Posterior vena cava (tissue), 2 donors: ENCODE measurements around the gene MARK4. TPM values are rescaled to one million over a fixed set of nuclear protein-coding genes. Genes with fewer than 3 reads are reported as not detected.

ENCODE experiments used
- DNase-seq: peaks from one replicate; pipeline ENCODE4 v3.0.0-alpha.2; 2020; ENCODE audit warnings: low spot score
- intact Hi-C, 2 donors: fragments of 100-400 bp; cut with DNase I; formaldehyde crosslinking; loops; one replicate each; pipeline versions ENCODE4 v1.14.1 to v1.14.2; 2022 to 2023
- total RNA-seq, 2 donors: library from RNA; stranded (reverse); fragmentation: NEBNext Ultra II Directional; extraction: Animal tissue kit (Norgen Biotek cat#: 25700); gene quantifications; one replicate each; pipeline ENCODE4 v1.2.1, GENCODE V29; 2021
- donor health status: DM: yes; HTN: yes; CAD: no.
- donor health status: DM: yes; HTN: yes; CAD: no.

MARK4 gene
- total RNA-seq, 2 donors from 2014 or later = 26.7 to 31.5 TPM

- intact Hi-C loops = no loop called here
- no peak for DNase-seq
Measured at GRCh38 chr19:45235485-45235884, 15.6 kb upstream of the MARK4 start.

GRCh38 chr19:45238556-45238955 lies 12.5 kb upstream of the MARK4 start:
- no peak for DNase-seq
- intact Hi-C loops = no loop called here

DNA sequence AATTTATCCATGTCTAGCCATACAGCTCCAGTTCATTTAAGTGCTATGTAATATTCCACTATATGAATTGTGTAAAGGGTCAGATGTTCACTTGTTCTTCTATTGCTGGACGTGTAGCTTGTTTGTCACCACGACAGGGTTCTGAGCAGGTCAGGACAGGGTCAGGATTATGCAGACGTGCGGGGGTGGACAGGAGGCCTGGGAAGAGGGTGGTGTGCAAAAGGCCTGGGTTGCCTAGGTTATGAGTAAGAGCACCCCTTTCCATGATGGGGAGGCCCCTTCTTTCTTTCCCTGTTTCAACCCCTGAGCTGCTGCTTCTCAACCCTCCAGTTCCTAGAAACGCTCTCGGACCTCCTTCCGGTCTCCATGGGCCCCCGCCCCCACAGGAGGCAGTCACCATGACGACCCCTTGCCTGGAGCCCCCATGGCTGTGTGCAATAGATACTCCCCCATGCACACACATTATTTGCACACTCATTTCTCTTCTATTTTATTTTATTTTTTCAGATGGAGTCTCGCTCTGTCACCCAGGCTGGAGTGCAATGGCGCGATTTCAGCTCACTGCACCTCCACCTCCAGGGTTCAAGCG lies 7.8 kb upstream of the MARK4 start:
- no peak for DNase-seq
- intact Hi-C loops = no loop called here

GRCh38 chr19:45244133-45244794 lies 6.8 kb upstream of the MARK4 start:
- no peak for DNase-seq
- intact Hi-C loops = no loop called here

- intact Hi-C loops = no loop called here
- DNase-seq = no peak
Measured at GRCh38 chr19:45245334-45245787, 5.7 kb upstream of the MARK4 start, which contains the start of gene EXOC3L2. Gene EXOC3L2 (minus strand): TSS chr19:45245407. CDS start chr19:45239045, 6,362 bp downstream.

DNA sequence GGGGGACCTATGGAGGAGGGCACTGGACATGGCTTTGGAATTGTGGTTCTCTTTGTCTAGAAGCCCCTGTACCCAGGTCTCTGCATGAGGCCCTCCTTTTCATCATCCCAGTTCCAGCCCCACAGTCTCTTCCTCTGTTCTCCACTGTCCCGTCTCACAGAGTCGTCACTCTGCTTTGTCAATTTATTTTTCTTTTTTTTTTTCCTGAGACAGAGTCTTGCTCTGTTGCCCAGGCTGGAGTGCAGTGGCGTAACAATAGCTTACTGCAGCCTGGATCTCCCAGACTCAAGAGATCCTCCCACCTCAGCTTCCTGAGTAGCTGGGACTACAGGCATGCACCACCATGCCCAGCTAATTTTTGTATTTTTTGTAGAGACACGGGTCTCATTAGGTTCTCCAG lies 5.2 kb upstream of the MARK4 start:
- intact Hi-C loops = no loop called here

DNA sequence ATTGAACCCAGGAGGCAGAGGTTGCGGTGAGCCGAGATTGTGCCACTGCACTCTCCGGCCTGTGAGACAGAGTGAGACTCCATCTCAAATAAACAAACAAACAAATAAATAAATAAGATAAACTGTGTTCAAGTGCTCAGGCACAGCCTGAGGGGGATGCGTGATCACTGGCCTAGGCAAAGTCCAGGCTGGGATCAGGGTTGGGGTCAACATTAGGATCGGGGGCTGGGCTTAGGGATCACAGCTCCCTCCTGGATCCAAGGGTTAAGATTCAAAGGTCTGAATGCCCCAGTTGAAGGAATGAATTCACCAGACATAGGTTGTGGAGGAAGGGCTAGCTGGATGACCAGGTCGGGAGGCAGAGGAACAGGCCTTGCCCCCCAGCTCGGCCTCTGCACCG lies 3.9 kb upstream of the MARK4 start:
- no peak for DNase-seq
- intact Hi-C loops = no loop called here

More for the DNA sequence above, 5.2 kb upstream of the MARK4 start:
- no peak for DNase-seq

DNA sequence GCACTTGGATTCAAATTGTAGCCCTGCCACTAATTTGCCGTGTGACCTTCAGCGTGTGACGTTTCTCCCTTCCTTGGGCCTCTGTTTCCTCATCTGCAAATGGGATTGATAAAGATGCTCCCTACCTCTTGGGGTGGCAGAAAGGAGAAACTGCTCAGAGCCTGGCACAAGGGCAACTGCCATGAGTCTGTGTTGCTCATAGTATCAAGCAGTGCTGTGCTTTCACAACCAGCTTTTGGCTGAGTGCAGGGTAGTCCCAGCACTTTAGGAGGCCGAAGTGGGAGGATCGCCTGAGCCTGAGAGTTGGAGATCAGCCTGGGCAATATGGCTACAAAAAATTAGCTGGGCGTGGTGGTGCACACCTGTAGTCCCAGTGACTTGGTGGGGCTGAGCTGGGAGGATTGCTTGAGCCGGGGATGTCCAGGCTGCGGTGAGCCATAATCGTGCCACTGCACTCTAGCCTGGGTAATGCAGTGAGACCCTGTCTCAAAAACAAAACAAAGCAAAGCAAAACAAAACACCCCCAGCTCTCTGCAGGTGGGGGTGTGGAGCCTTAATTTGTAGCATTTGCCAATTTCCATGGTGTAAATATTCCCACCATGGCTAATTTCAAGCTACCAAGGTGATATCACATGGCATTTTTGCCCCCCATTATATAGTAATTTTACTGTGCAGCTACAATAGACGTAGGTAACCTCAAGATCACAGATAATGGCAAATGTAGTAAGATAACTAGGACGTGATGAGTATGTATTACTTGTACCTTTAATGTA lies 1.6 kb upstream of the MARK4 start:
- intact Hi-C loops = loop anchor here in 1 of 2 donors (5.0 kb wide), 1 partner anchor 88 kb away; no protein-coding TSS in a partner anchor
- DNase-seq = no peak

- DNase-seq = no peak
- intact Hi-C loops = loop anchor here in 1 of 2 donors (5.0 kb wide), 1 partner anchor 87 kb away; no protein-coding TSS in a partner anchor
Measured at GRCh38 chr19:45250216-45250831, 747 bp upstream of the MARK4 start.

DNA sequence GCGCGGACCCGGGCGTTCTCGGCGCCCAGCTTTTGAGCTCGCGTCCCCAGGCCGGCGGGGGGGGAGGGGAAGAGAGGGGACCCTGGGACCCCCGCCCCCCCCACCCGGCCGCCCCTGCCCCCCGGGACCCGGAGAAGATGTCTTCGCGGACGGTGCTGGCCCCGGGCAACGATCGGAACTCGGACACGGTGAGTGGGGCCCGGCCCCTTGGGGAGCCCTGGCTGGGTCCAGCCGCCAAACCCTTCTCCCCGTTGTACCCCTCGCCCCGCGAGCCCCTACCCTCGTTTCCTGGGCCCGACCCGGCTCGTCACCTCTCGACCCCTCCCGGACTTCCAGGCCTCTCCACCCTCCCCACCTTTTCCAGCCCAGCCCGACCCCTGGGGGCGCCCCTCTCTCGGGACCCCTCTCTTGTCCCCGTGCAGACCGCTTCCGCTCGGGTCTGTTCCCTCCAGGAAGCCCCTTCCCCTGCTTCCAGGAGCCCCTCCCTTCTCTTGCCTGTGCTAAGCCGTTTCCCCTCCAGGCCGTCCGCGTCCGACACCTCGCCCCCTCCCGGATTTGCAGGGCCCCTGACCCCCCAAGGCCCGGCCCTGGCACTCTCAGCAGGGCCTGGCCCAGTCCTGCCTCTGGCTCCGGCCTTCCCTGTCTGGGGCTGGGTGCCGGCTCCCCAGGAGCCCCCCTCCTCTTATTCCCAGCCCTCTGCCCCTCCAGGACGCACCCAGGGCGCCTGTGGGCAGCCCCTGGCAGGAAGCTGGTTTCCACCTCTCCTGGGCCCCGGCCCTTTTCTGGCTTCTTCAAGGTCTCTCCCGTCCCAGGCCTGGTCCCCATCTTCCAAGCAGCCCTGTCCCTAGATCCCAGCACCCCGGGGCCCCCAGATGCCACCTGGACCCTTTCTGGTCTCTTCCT lies 632 bp downstream of the MARK4 start:
- no peak for DNase-seq
- intact Hi-C loops = loop anchor here in 1 of 2 donors (5.0 kb wide), 1 partner anchor 86 kb away; no protein-coding TSS in a partner anchor

- intact Hi-C loops = loop anchor here in 1 of 2 donors (5.0 kb wide), 1 partner anchor 84 kb away; no protein-coding TSS in a partner anchor
- no peak for DNase-seq
Measured at GRCh38 chr19:45253396-45254027, 2.4 kb downstream of the MARK4 start.

GRCh38 chr19:45254044-45254531 lies 3.0 kb downstream of the MARK4 start:
- intact Hi-C loops = loop anchor here in 1 of 2 donors (5.0 kb wide), 1 partner anchor 83 kb away; no protein-coding TSS in a partner anchor
- no peak for DNase-seq

GRCh38 chr19:45255611-45256157 lies 4.6 kb downstream of the MARK4 start:
- intact Hi-C loops = no loop called here
- no peak for DNase-seq

DNA sequence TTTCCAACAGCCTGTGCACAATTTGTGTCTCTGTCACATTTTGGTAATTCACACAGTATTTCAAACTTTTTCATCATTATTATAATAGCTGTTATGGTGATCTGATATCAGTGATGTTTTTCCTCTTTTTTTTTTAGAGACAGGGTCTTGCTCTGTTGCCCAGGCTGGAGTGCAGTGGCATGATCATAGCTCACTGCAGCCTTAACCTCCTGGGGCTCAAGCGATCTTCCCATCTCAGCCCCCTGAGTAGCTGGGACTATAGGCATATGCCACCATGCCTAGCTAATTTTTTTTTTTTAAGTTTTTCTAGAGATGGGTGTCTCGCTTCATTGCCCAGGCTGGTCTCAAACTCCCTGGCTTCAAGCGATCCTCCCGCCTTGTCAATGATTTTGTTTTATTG lies 5.8 kb downstream of the MARK4 start:
- DNase-seq = no peak
- intact Hi-C loops = no loop called here

GRCh38 chr19:45258862-45259261 lies 7.8 kb downstream of the MARK4 start:
- no peak for DNase-seq
- intact Hi-C loops = no loop called here

- DNase-seq = no peak
- intact Hi-C loops = no loop called here
Measured at GRCh38 chr19:45262570-45262969, 11.5 kb downstream of the MARK4 start.

DNA sequence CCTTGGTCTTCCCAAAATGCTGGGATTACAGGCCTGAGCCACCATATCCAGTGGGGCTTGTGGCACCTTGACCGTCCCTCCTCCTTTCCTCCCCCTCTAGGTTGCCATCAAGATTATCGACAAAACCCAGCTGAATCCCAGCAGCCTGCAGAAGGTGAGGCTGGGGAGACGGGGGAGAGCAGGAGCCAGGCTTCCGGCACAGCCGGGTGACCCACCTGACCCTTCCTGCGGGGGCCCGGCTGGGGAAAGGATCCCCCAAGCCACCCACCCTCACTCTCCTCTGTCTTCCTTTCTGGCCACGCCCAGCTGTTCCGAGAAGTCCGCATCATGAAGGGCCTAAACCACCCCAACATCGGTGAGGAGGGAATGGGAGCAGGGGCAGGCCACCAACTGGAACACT lies 11.9 kb downstream of the MARK4 start:
- DNase-seq = no peak
- intact Hi-C loops = no loop called here
